ENCODE results near the gene GPR137. TPM values are rescaled to one million over a fixed set of nuclear protein-coding genes. Genes with fewer than 3 reads are reported as not detected.
"Not testable (repeated sequence)": the region's sequence is repeated elsewhere in the genome, so short reads cannot be mapped to it uniquely, and the experiment has no call there.

The GPR137 gene
- total RNA-seq, 4 donors from 2014 or later, result 6.4 to 35.2 (median 27.4) TPM

DNA sequence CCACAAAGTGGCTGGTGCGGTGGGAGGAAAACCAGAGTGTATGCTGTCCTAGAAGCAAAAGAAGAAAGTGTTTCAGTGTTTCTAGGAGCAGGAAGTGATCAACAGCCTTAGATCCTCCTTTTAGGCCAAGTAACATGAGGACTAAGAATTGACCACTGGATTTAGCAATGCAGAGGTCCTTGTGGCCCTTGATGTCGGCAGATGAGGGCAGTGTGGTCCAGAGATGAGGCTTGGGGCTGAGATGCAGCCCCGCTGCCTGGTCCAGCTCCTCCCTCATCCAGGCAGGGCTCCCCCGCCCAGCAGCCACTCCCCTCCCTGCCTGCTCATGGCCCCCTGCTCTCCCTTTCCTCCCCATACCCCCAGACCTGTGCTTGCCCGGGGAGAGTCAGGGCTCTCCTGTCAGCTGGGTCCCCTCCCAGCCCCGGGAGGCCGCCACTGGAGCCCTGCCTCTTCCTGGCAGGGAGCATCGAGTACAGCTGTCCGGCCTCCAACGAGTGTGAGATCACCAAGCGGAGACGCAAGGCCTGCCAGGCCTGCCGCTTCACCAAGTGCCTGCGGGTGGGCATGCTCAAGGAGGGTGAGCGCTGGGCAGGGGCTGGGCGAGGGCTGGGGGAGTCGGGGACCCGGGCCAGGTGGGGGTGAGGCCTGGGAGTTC is 28.0 kb downstream of the GPR137 start:
- no peak overlapping the region for H3K4me3 ChIP-seq
- no peak for TF ChIP-seq POLR2A (IDR thresholded peaks at IDR 0.05)
- TF ChIP-seq, protein P1, sequence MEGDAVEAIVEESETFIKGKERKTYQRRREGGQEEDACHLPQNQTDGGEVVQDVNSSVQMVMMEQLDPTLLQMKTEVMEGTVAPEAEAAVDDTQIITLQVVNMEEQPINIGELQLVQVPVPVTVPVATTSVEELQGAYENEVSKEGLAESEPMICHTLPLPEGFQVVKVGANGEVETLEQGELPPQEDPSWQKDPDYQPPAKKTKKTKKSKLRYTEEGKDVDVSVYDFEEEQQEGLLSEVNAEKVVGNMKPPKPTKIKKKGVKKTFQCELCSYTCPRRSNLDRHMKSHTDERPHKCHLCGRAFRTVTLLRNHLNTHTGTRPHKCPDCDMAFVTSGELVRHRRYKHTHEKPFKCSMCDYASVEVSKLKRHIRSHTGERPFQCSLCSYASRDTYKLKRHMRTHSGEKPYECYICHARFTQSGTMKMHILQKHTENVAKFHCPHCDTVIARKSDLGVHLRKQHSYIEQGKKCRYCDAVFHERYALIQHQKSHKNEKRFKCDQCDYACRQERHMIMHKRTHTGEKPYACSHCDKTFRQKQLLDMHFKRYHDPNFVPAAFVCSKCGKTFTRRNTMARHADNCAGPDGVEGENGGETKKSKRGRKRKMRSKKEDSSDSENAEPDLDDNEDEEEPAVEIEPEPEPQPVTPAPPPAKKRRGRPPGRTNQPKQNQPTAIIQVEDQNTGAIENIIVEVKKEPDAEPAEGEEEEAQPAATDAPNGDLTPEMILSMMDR (IDR thresholded peaks at IDR 0.05), result no peak
- TF ChIP-seq EP300 (IDR thresholded peaks at IDR 0.05; ENCODE audit: low read depth), result no peak
- TF ChIP-seq POLR2AphosphoS5 (IDR thresholded peaks at IDR 0.05), result peak in 1 of 3 donors; percentile 23
- 67% methylated on average over 1 to 11 of the region's 18 CpGs for WGBS, 2 donors (ENCODE audit: low coverage in 1 of 2)
- peaks cover 4 to 28% (median 14%) of the 10 kb centered on the region in 4 donors for H3K4me1 ChIP-seq
- intact Hi-C loops (cut with DNase I; ENCODE audit: low total_unique reads) (no loop called here), in situ Hi-C loops (cut with MboI; ENCODE audit: low pct_ligation_motif_present in 1 of 4, low pct_unique_long_range_greater_than_20kb in 1 of 4, low sequenced_read_pairs in 3 of 4) (no loop called here)
- peaks cover 0 to 11% (median 3%) of the 10 kb centered on the region in 4 donors for H3K36me3 ChIP-seq
- no peaks in the 10 kb centered on the region for H3K9me3 ChIP-seq
- DNase-seq, result peak; percentile 47
- no peaks in the 10 kb centered on the region for H3K27me3 ChIP-seq
- H3K27ac ChIP-seq, result peak overlapping the region; percentile 34 to 68 (median 56)

DNA sequence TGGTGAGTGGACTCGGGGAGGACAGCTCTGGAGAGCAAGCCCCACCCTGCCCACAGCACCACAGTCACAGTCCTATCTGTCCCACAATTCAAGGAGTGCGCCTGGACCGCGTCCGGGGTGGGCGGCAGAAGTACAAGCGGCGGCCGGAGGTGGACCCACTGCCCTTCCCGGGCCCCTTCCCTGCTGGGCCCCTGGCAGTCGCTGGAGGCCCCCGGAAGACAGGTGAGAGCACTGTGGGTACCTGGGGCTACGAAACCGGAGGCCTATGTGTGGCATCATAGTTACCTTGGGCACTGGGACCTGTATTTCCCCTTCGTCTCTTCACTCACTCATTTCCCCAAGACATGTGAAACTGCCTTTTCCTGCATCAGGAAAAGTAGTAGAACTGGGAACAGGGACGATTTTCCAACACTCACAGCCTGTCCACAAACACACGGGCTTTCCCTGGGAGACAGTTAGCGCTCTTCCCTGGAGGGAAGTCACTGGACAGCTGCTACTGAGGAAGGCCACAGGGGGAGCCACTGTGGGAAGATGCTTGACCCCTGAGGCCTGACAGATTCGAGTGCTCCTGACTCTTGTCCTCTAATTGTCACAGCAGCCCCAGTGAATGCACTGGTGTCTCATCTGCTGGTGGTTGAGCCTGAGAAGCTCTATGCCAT is 28.6 kb downstream of the GPR137 start:
- H3K4me3 ChIP-seq, result no peak overlapping the region
- 68% methylated on average over 18 of the region's 19 CpGs; no CpG with 5 or more reads in 1 of the 2 donors for WGBS, 2 donors (ENCODE audit: low coverage in 1 of 2)
- in situ Hi-C loops (cut with MboI; ENCODE audit: low pct_ligation_motif_present in 1 of 4, low pct_unique_long_range_greater_than_20kb in 1 of 4, low sequenced_read_pairs in 3 of 4), result no loop called here

DNA sequence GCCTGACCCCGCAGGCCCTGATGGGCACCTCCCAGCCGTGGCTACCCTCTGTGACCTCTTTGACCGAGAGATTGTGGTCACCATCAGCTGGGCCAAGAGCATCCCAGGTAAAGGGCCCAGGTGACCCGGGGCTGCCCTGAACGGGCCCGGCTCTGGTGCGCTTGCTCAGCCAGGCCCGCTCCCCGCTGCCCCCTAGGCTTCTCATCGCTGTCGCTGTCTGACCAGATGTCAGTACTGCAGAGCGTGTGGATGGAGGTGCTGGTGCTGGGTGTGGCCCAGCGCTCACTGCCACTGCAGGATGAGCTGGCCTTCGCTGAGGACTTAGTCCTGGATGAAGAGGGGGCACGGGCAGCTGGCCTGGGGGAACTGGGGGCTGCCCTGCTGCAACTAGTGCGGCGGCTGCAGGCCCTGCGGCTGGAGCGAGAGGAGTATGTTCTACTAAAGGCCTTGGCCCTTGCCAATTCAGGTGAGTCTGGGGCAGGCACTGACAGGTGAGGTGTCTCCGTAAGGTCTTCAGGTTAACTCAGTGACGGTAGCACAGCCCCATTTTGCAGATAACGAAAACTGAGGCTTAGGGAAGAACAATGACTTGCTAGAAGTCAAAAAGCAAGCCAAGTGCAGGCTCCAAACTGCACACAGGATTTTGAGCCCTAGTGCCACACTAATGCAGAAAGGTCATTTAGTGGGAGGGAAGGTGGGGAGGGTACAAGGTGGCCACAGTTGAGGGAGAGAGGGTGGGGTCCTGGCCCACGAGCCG is 29.3 kb downstream of the GPR137 start:
- Histone ChIP-seq H3K27me3 (no peaks in the 10 kb centered on the region), H3K4me1 (peaks cover 4 to 41% (median 27%) of the 10 kb centered on the region in 4 donors), H3K36me3 (peaks cover 0 to 11% (median 3%) of the 10 kb centered on the region in 4 donors), H3K27ac (peak overlapping the region in 1 of 4 donors; percentile 62), H3K4me3 (no peak overlapping the region), H3K9me3 (no peaks in the 10 kb centered on the region)
- TF ChIP-seq POLR2AphosphoS5 (IDR thresholded peaks at IDR 0.05), result no peak
- TF ChIP-seq POLR2A (IDR thresholded peaks at IDR 0.05), result no peak
- no peak for TF ChIP-seq EP300 (IDR thresholded peaks at IDR 0.05; ENCODE audit: low read depth)
- TF ChIP-seq, protein P1 (IDR thresholded peaks at IDR 0.05), result no peak
- intact Hi-C loops (cut with DNase I; ENCODE audit: low total_unique reads), result no loop called here
- in situ Hi-C loops (cut with MboI; ENCODE audit: low pct_ligation_motif_present in 1 of 4, low pct_unique_long_range_greater_than_20kb in 1 of 4, low sequenced_read_pairs in 3 of 4), result no loop called here
- WGBS, 2 donors (ENCODE audit: low coverage in 1 of 2), result 80 to 90% methylated on average over 1 to 16 of the region's 24 CpGs
- DNase-seq, result no peak

More for the DNA sequence above, 28.6 kb downstream of the GPR137 start:
- Histone ChIP-seq H3K36me3 (peaks cover 0 to 11% (median 3%) of the 10 kb centered on the region in 4 donors), H3K4me1 (peaks cover 4 to 34% (median 21%) of the 10 kb centered on the region in 4 donors), H3K27me3 (no peaks in the 10 kb centered on the region), H3K9me3 (no peaks in the 10 kb centered on the region), H3K27ac (peak overlapping the region; percentile 34 to 68 (median 56))
- no peak for TF ChIP-seq POLR2AphosphoS5 (IDR thresholded peaks at IDR 0.05)
- no peak for TF ChIP-seq POLR2A (IDR thresholded peaks at IDR 0.05)
- no peak for TF ChIP-seq EP300 (IDR thresholded peaks at IDR 0.05; ENCODE audit: low read depth)
- TF ChIP-seq, protein P1 (IDR thresholded peaks at IDR 0.05), result peak in 1 of 5 experiments; percentile 27
- intact Hi-C loops (cut with DNase I; ENCODE audit: low total_unique reads), result no loop called here
- no peak for DNase-seq

DNA sequence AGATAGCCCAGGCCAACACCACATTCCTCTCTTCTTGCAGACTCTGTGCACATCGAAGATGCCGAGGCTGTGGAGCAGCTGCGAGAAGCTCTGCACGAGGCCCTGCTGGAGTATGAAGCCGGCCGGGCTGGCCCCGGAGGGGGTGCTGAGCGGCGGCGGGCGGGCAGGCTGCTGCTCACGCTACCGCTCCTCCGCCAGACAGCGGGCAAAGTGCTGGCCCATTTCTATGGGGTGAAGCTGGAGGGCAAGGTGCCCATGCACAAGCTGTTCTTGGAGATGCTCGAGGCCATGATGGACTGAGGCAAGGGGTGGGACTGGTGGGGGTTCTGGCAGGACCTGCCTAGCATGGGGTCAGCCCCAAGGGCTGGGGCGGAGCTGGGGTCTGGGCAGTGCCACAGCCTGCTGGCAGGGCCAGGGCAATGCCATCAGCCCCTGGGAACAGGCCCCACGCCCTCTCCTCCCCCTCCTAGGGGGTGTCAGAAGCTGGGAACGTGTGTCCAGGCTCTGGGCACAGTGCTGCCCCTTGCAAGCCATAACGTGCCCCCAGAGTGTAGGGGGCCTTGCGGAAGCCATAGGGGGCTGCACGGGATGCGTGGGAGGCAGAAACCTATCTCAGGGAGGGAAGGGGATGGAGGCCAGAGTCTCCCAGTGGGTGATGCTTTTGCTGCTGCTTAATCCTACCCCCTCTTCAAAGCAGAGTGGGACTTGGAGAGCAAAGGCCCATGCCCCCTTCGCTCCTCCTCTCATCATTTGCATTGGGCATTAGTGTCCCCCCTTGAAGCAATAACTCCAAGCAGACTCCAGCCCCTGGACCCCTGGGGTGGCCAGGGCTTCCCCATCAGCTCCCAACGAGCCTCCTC is 30.2 kb downstream of the GPR137 start:
- DNase-seq; intact Hi-C loops (cut with DNase I; ENCODE audit: low total_unique reads); H3K27me3 ChIP-seq; in situ Hi-C loops (cut with MboI; ENCODE audit: low pct_ligation_motif_present in 1 of 4, low pct_unique_long_range_greater_than_20kb in 1 of 4, low sequenced_read_pairs in 3 of 4); H3K9me3 ChIP-seq: not testable (repeated sequence)
- WGBS, 2 donors (ENCODE audit: low coverage in 1 of 2), result 60 to 79% methylated on average over 5 to 20 of the region's 25 CpGs
- peak overlapping the region in 2 of 4 donors; percentile 71 to 72 for H3K4me3 ChIP-seq
- H3K4me1 ChIP-seq, result peaks cover 4 to 51% (median 31%) of the 10 kb centered on the region in 4 donors
- peaks cover 0 to 11% (median 3%) of the 10 kb centered on the region in 4 donors for H3K36me3 ChIP-seq
- H3K27ac ChIP-seq, result peak overlapping the region; percentile 95 to 99 (median 96)

All from transverse colon (tissue), 4 donors.